Measurements from ENCODE around the gene SHLD3. TPM values are rescaled to one million over a fixed set of nuclear protein-coding genes. Genes with fewer than 3 reads are reported as not detected.

Gene SHLD3
- total RNA-seq, 1 experiment from 2014 or later, result 3.3 TPM

- no peak for TF ChIP-seq ZNF281 (CRISPR knock-in tag; IDR thresholded peaks at IDR 0.05)
- no peak for TF ChIP-seq JAZF1 (CRISPR knock-in tag; IDR thresholded peaks at IDR 0.05)
- TF ChIP-seq ZNF532 (CRISPR knock-in tag; IDR thresholded peaks at IDR 0.05; ENCODE audit: borderline replicate concordance), result no peak
- TF ChIP-seq EMX1 (CRISPR knock-in tag; IDR thresholded peaks at IDR 0.05), result no peak
- TF ChIP-seq SMAD3 (CRISPR knock-in tag; IDR thresholded peaks at IDR 0.05; ENCODE audit: borderline replicate concordance), result no peak
- no peak for TF ChIP-seq MXD4 (CRISPR knock-in tag; IDR thresholded peaks at IDR 0.05; ENCODE audit: borderline replicate concordance)
- no peak for TF ChIP-seq TEAD4 (CRISPR knock-in tag; IDR thresholded peaks at IDR 0.05)
- no peak for TF ChIP-seq ZNF317 (CRISPR knock-in tag; IDR thresholded peaks at IDR 0.05; ENCODE audit: borderline replicate concordance, low read depth)
- no peak for TF ChIP-seq E2F4 (CRISPR knock-in tag; IDR thresholded peaks at IDR 0.05; ENCODE audit: borderline replicate concordance, low read depth)
- TF ChIP-seq ZNF671 (CRISPR knock-in tag; IDR thresholded peaks at IDR 0.05), result no peak
- no peak for TF ChIP-seq GRHL2 (CRISPR knock-in tag; IDR thresholded peaks at IDR 0.05; ENCODE audit: insufficient replicate concordance, severe bottlenecking)
- no peak for TF ChIP-seq HMGXB4 (CRISPR knock-in tag; IDR thresholded peaks at IDR 0.05)
- no peak for TF ChIP-seq ZMAT4 (CRISPR knock-in tag; IDR thresholded peaks at IDR 0.05)
- no peak for TF ChIP-seq PREB (CRISPR knock-in tag; IDR thresholded peaks at IDR 0.05; ENCODE audit: borderline replicate concordance)
- no peak for TF ChIP-seq TP53 (CRISPR knock-in tag; IDR thresholded peaks at IDR 0.05)
- TF ChIP-seq FOXJ3 (CRISPR knock-in tag; IDR thresholded peaks at IDR 0.05; ENCODE audit: borderline replicate concordance), result no peak
- TF ChIP-seq ZBTB43 (CRISPR knock-in tag; IDR thresholded peaks at IDR 0.05), result no peak
- TF ChIP-seq PRRX2 (CRISPR knock-in tag; IDR thresholded peaks at IDR 0.05), result no peak
- CTCF ChIA-PET, result no interaction called here
- no peak for DNase-seq (ENCODE audit: low spot score)
- POLR2A ChIA-PET, result interaction anchor here (0.5 kb wide), 1 partner anchor 52 kb away, joined by 3 read pairs; no protein-coding TSS in a partner anchor
- Mint-ChIP-seq H3K9me3 (no peaks in the 10 kb centered on the region), H3K27ac (peak overlapping the region; percentile 35; the same call in 1 of the 2 replicates), H3K36me3 (peaks cover 34% of the 10 kb centered on the region), H3K27me3 (ENCODE audit: low read depth) (no peaks in the 10 kb centered on the region), H3K4me3 (no peak overlapping the region), H3K4me1 (no peaks in the 10 kb centered on the region)
- no peak for ATAC-seq
Measured at GRCh38 chr5:65611524-65611923, 13.3 kb upstream of the SHLD3 start.
